Chondrocyte (in vitro differentiated cells): ENCODE measurements around the gene TRIM72. TPM values are rescaled to one million over a fixed set of nuclear protein-coding genes. Genes with fewer than 3 reads are reported as not detected.
"Not testable (repeated sequence)": the region's sequence is repeated elsewhere in the genome, so short reads cannot be mapped to it uniquely, and the experiment has no call there.

Experiments used
- DNase-seq: peaks from one replicate; pipeline ENCODE4 v3.0.0; 2021; ENCODE audit warnings: mixed read lengths, low spot score
- H3K27ac Mint-ChIP-seq: one replicate; pipeline ENCODE4 v1.8.0; 2021; ENCODE audit warnings: mild to moderate bottlenecking, moderate library complexity, mixed read lengths; ENCODE audit not compliant: unreplicated experiment
- H3K27me3 Mint-ChIP-seq: 2 replicates; pipeline ENCODE4 v1.8.0; 2021; ENCODE audit warnings: low read depth, mixed read lengths
- H3K36me3 Mint-ChIP-seq: 2 replicates; pipeline ENCODE4 v1.8.0; 2021; ENCODE audit warnings: low read depth, mixed read lengths
- H3K4me1 Mint-ChIP-seq: 2 replicates; pipeline ENCODE4 v1.8.0; 2021; ENCODE audit warnings: low read depth, mild to moderate bottlenecking, mixed read lengths
- H3K4me3 Mint-ChIP-seq: one replicate; pipeline ENCODE4 v1.8.0; 2021; ENCODE audit warnings: mild to moderate bottlenecking, moderate library complexity, mixed read lengths; ENCODE audit not compliant: unreplicated experiment
- H3K9me3 Mint-ChIP-seq: 2 replicates; pipeline ENCODE4 v1.8.0; 2021; ENCODE audit warnings: low read depth, mixed read lengths
- long read RNA-seq: library from polyadenylated mRNA; stranded (forward); transcript quantifications from one replicate; pipeline ENCODE4 v2.0.0, GENCODE V29; 2021
- total RNA-seq: library from RNA; stranded (reverse); gene quantifications from 3 replicates; pipeline ENCODE4 v1.2.1, GENCODE V29; 2021
- TF ChIP-seq, protein P1 (sequence below): fragments of 200-600 bp; sonication (generic); IDR thresholded peaks from 2 replicates; pipeline ENCODE4 v1.5.0; 2021; ENCODE audit warnings: antibody characterized with exemption, mild to moderate bottlenecking, moderate library complexity

The TRIM72 gene, protein sequence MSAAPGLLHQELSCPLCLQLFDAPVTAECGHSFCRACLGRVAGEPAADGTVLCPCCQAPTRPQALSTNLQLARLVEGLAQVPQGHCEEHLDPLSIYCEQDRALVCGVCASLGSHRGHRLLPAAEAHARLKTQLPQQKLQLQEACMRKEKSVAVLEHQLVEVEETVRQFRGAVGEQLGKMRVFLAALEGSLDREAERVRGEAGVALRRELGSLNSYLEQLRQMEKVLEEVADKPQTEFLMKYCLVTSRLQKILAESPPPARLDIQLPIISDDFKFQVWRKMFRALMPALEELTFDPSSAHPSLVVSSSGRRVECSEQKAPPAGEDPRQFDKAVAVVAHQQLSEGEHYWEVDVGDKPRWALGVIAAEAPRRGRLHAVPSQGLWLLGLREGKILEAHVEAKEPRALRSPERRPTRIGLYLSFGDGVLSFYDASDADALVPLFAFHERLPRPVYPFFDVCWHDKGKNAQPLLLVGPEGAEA
- not detected in 3 replicates for total RNA-seq
- long read RNA-seq: 0 reads

DNA sequence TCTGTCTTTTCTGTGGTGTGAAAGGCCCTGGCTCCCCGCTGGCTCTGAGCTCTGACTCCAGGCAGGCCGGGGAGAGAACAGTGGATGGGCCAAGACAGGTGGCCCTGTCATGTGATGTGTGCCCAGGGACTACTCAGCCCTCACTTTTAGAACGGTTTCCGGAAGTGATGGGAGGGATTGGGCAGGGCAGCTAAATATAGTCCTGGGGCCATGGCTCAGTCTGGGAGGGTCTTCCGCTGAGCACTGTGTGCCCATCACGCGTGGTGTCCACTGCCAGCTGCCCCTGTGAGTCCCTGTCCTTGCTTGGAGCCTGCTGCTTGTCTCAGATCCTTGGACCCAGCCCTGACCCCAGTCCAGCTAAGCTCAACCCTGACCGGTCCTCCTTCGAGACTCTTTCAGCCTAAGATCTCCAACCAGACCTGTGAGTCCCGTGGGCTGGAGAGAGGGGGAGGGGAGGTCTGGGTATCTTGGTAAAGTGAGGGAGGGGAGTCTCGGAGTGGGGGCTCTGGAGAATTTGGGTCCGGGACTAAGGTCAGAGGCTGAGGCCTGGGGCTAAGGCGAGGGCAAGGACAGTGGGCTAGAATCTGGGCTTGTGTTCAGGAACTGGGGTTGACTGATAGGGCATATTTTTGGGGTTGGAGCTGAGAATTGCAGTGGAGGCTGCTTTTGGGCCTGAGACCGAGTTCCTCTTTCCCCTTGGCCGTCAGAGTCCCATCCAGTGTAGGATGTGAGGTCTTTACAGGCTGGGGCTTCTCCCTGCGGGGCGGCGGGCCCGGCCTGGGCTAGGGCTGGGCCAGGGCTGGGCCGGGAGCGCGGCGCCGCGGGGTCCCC is at the start of gene TRIM72:
TRIM72 (plus strand) TSS at position 243 of the 831 bp plus-strand sequence. CDS start 620 bp downstream, outside the sequence.
- H3K27ac Mint-ChIP-seq: no peak within 1 kb of the TSS
- H3K4me3 Mint-ChIP-seq: peak within 1 kb of the TSS; percentile 66
- no peaks in the 10 kb centered on the region for H3K9me3 Mint-ChIP-seq
- TF ChIP-seq, protein P1, sequence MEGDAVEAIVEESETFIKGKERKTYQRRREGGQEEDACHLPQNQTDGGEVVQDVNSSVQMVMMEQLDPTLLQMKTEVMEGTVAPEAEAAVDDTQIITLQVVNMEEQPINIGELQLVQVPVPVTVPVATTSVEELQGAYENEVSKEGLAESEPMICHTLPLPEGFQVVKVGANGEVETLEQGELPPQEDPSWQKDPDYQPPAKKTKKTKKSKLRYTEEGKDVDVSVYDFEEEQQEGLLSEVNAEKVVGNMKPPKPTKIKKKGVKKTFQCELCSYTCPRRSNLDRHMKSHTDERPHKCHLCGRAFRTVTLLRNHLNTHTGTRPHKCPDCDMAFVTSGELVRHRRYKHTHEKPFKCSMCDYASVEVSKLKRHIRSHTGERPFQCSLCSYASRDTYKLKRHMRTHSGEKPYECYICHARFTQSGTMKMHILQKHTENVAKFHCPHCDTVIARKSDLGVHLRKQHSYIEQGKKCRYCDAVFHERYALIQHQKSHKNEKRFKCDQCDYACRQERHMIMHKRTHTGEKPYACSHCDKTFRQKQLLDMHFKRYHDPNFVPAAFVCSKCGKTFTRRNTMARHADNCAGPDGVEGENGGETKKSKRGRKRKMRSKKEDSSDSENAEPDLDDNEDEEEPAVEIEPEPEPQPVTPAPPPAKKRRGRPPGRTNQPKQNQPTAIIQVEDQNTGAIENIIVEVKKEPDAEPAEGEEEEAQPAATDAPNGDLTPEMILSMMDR: no peak
- peaks cover 20% of the 10 kb centered on the region for H3K4me1 Mint-ChIP-seq
- DNase-seq: no peak
- peaks cover 54% of the 10 kb centered on the region for H3K27me3 Mint-ChIP-seq
- no peaks in the 10 kb centered on the region for H3K36me3 Mint-ChIP-seq

DNA sequence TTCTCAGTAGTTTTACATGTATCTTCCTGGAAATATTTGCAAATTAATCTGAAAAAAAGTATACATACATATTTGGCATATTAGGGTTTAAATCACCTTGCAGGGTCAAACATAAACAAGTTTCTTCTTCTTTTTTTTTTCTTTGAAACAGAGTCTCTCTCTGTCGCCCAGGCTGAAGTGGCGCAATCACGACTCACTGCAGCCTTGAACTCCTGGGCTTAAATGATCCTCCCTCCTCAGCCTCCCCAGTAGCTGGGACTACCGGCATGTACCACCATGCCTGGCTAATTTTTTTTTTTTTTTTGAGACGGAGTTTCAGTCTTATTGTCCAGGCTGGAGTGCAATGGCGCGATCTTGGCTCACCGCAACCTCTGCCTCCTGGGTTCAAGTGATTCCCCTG is 46.6 kb upstream of the TRIM72 start:
- Mint-ChIP-seq H3K27ac (no peak overlapping the region), H3K27me3 (peaks cover 3% of the 10 kb centered on the region), H3K4me1 (peaks cover 3% of the 10 kb centered on the region), H3K36me3 (no peaks in the 10 kb centered on the region), H3K4me3 (no peak overlapping the region), H3K9me3 (no peaks in the 10 kb centered on the region)
- no peak for DNase-seq
- TF ChIP-seq, protein P1: no peak

DNA sequence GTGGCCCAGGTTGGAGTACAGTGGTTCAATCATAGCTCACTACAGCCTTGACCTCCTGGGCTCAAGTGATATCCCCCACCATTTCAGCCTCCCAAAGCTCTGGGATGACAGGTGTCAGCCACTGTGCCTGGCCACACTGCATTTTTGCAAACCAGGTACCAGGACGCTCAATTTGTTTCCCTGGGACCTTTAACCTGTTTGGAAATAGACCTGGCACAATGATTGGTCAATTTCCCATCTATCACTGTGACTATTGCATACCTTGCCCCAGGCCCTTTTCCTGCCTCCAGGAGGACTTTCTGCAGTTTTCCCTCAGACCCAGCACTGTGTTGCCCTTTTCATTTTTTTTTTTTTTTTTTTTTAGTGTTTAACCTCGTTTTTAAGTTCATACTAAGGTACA is 45.1 kb upstream of the TRIM72 start:
- TF ChIP-seq, protein P1: no peak
- Mint-ChIP-seq H3K27ac (no peak overlapping the region), H3K4me1 (peaks cover 3% of the 10 kb centered on the region), H3K27me3 (no peaks in the 10 kb centered on the region), H3K9me3 (no peaks in the 10 kb centered on the region), H3K36me3 (no peaks in the 10 kb centered on the region), H3K4me3 (no peak overlapping the region)
- DNase-seq: no peak

DNA sequence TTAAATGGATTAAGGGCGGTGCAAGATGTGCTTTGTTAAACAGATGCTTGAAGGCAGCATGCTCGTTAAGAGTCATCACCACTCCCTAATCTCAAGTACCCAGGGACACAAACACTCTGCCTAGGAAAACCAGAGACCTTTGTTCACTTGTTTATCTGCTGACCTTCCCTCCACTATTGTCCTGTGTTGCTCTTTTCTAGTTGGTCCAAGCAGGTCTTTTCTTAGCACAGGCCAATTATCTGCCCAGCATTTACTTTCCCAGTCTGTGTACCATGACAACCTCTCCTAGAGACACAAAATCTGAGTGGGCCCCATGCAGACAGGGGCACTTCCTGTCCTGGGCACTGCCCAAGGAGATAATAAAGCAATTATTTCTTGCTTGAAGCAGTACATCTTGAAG is 43.9 kb upstream of the TRIM72 start:
- not testable (repeated sequence) for H3K9me3 Mint-ChIP-seq, H3K4me3 Mint-ChIP-seq, H3K27ac Mint-ChIP-seq, H3K27me3 Mint-ChIP-seq, DNase-seq, H3K36me3 Mint-ChIP-seq, H3K4me1 Mint-ChIP-seq

DNA sequence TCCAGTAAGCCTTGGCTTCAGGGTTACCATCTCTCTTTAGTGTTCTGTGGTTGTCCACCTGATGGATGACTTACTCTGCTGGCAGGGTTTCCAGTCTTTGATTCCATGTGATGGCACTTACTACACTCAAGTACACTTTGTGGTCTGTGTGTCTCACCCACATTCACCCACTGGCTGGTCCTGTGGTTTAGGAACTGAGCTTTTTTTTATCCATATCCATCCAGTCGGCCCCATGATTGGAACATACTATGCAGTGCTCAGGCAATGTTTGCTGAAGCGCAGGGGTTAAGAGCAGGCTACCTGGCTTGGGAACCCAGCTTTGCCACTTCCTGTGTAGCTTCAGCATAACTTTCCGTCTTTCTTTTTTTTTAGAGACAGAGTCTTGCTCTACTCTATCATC is 36.8 kb upstream of the TRIM72 start:
- TF ChIP-seq, protein P1: no peak
- Mint-ChIP-seq H3K27me3 (no peaks in the 10 kb centered on the region), H3K4me1 (peaks cover 18% of the 10 kb centered on the region), H3K9me3 (no peaks in the 10 kb centered on the region), H3K36me3 (peaks cover 5% of the 10 kb centered on the region), H3K27ac (no peak overlapping the region), H3K4me3 (no peak overlapping the region)
- no peak for DNase-seq
